Measurements from ENCODE around the gene ENDOV.

Gene ENDOV

GRCh38 chr17:80388175-80388574 is 26.8 kb upstream of the ENDOV start:
- peaks cover 34% of the 10 kb centered on the region for H3K36me3 ChIP-seq (ENCODE audit: control insufficient read depth, insufficient read depth, low read length)
- no peaks in the 10 kb centered on the region for H3K9me3 ChIP-seq (ENCODE audit: control insufficient read depth, insufficient read depth, low read length)
- no peak overlapping the region for H3K27ac ChIP-seq (ENCODE audit: low read length)
- no peak for DNase-seq (ENCODE audit: low read depth, low spot score)
- no peaks in the 10 kb centered on the region for H3K4me1 ChIP-seq (ENCODE audit: control insufficient read depth, insufficient read depth, low read length)
- WGBS (ENCODE audit: insufficient coverage, insufficient read length) = no CpG with 5 or more reads among the region's 15 CpGs
- H3K27me3 ChIP-seq (ENCODE audit: control insufficient read depth, insufficient read depth, low read length) = no peaks in the 10 kb centered on the region
- no peak overlapping the region for H3K4me3 ChIP-seq (ENCODE audit: low read length)

GRCh38 chr17:80388601-80389000 is 26.4 kb upstream of the ENDOV start:
- no peaks in the 10 kb centered on the region for H3K4me1 ChIP-seq (ENCODE audit: control insufficient read depth, insufficient read depth, low read length)
- DNase-seq (ENCODE audit: low read depth, low spot score) = no peak
- H3K27ac ChIP-seq (ENCODE audit: low read length) = no peak overlapping the region
- WGBS (ENCODE audit: insufficient coverage, insufficient read length) = no CpG with 5 or more reads among the region's 10 CpGs
- H3K9me3 ChIP-seq (ENCODE audit: control insufficient read depth, insufficient read depth, low read length) = no peaks in the 10 kb centered on the region
- H3K4me3 ChIP-seq (ENCODE audit: low read length) = no peak overlapping the region
- no peaks in the 10 kb centered on the region for H3K27me3 ChIP-seq (ENCODE audit: control insufficient read depth, insufficient read depth, low read length)
- H3K36me3 ChIP-seq (ENCODE audit: control insufficient read depth, insufficient read depth, low read length) = peaks cover 38% of the 10 kb centered on the region

- no peak for DNase-seq (ENCODE audit: low read depth, low spot score)
- Histone ChIP-seq H3K9me3 (ENCODE audit: control insufficient read depth, insufficient read depth, low read length) (no peaks in the 10 kb centered on the region), H3K27ac (ENCODE audit: low read length) (no peak overlapping the region), H3K36me3 (ENCODE audit: control insufficient read depth, insufficient read depth, low read length) (peaks cover 37% of the 10 kb centered on the region), H3K27me3 (ENCODE audit: control insufficient read depth, insufficient read depth, low read length) (no peaks in the 10 kb centered on the region), H3K4me3 (ENCODE audit: low read length) (no peak overlapping the region), H3K4me1 (ENCODE audit: control insufficient read depth, insufficient read depth, low read length) (no peaks in the 10 kb centered on the region)
- no CpG with 5 or more reads among the region's 22 CpGs for WGBS (ENCODE audit: insufficient coverage, insufficient read length)
Measured at GRCh38 chr17:80389011-80389995, 25.7 kb upstream of the ENDOV start.

GRCh38 chr17:80393241-80393890 is 21.6 kb upstream of the ENDOV start:
- no peak overlapping the region for H3K4me3 ChIP-seq (ENCODE audit: low read length)
- WGBS (ENCODE audit: insufficient coverage, insufficient read length) = no CpG with 5 or more reads among the region's 15 CpGs
- H3K27me3 ChIP-seq (ENCODE audit: control insufficient read depth, insufficient read depth, low read length) = no peaks in the 10 kb centered on the region
- no peaks in the 10 kb centered on the region for H3K4me1 ChIP-seq (ENCODE audit: control insufficient read depth, insufficient read depth, low read length)
- DNase-seq (ENCODE audit: low read depth, low spot score) = no peak
- H3K36me3 ChIP-seq (ENCODE audit: control insufficient read depth, insufficient read depth, low read length) = peaks cover 23% of the 10 kb centered on the region
- no peaks in the 10 kb centered on the region for H3K9me3 ChIP-seq (ENCODE audit: control insufficient read depth, insufficient read depth, low read length)
- H3K27ac ChIP-seq (ENCODE audit: low read length) = no peak overlapping the region

GRCh38 chr17:80393961-80394360 is 21.0 kb upstream of the ENDOV start:
- peaks cover 18% of the 10 kb centered on the region for H3K36me3 ChIP-seq (ENCODE audit: control insufficient read depth, insufficient read depth, low read length)
- no CpG with 5 or more reads among the region's 4 CpGs for WGBS (ENCODE audit: insufficient coverage, insufficient read length)

GRCh38 chr17:80394629-80395216 is 20.2 kb upstream of the ENDOV start:
- H3K36me3 ChIP-seq (ENCODE audit: control insufficient read depth, insufficient read depth, low read length) = peaks cover 10% of the 10 kb centered on the region

More at GRCh38 chr17:80393961-80394360, 21.0 kb upstream of the ENDOV start:
- no peak for DNase-seq (ENCODE audit: low read depth, low spot score)
- Histone ChIP-seq H3K4me1 (ENCODE audit: control insufficient read depth, insufficient read depth, low read length) (no peaks in the 10 kb centered on the region), H3K9me3 (ENCODE audit: control insufficient read depth, insufficient read depth, low read length) (no peaks in the 10 kb centered on the region), H3K27ac (ENCODE audit: low read length) (no peak overlapping the region), H3K4me3 (ENCODE audit: low read length) (no peak overlapping the region), H3K27me3 (ENCODE audit: control insufficient read depth, insufficient read depth, low read length) (no peaks in the 10 kb centered on the region)

GRCh38 chr17:80395402-80396151 is 19.4 kb upstream of the ENDOV start:
- Histone ChIP-seq H3K36me3 (ENCODE audit: control insufficient read depth, insufficient read depth, low read length) (peaks cover 7% of the 10 kb centered on the region; the same call in 1 of the 2 replicates), H3K27me3 (ENCODE audit: control insufficient read depth, insufficient read depth, low read length) (no peaks in the 10 kb centered on the region), H3K27ac (ENCODE audit: low read length) (no peak overlapping the region), H3K4me3 (ENCODE audit: low read length) (no peak overlapping the region), H3K4me1 (ENCODE audit: control insufficient read depth, insufficient read depth, low read length) (no peaks in the 10 kb centered on the region), H3K9me3 (ENCODE audit: control insufficient read depth, insufficient read depth, low read length) (no peaks in the 10 kb centered on the region)
- no CpG with 5 or more reads among the region's 15 CpGs for WGBS (ENCODE audit: insufficient coverage, insufficient read length)
- DNase-seq (ENCODE audit: low read depth, low spot score) = no peak

More at GRCh38 chr17:80394629-80395216, 20.2 kb upstream of the ENDOV start:
- no peak overlapping the region for H3K4me3 ChIP-seq (ENCODE audit: low read length)
- no peaks in the 10 kb centered on the region for H3K4me1 ChIP-seq (ENCODE audit: control insufficient read depth, insufficient read depth, low read length)
- no peaks in the 10 kb centered on the region for H3K27me3 ChIP-seq (ENCODE audit: control insufficient read depth, insufficient read depth, low read length)
- DNase-seq (ENCODE audit: low read depth, low spot score) = no peak
- WGBS (ENCODE audit: insufficient coverage, insufficient read length) = no CpG with 5 or more reads among the region's 11 CpGs
- no peak overlapping the region for H3K27ac ChIP-seq (ENCODE audit: low read length)
- no peaks in the 10 kb centered on the region for H3K9me3 ChIP-seq (ENCODE audit: control insufficient read depth, insufficient read depth, low read length)

- Histone ChIP-seq H3K4me3 (ENCODE audit: low read length) (no peak overlapping the region), H3K4me1 (ENCODE audit: control insufficient read depth, insufficient read depth, low read length) (no peaks in the 10 kb centered on the region), H3K27me3 (ENCODE audit: control insufficient read depth, insufficient read depth, low read length) (no peaks in the 10 kb centered on the region), H3K27ac (ENCODE audit: low read length) (no peak overlapping the region), H3K36me3 (ENCODE audit: control insufficient read depth, insufficient read depth, low read length) (peaks cover 7% of the 10 kb centered on the region; the same call in 1 of the 2 replicates), H3K9me3 (ENCODE audit: control insufficient read depth, insufficient read depth, low read length) (no peaks in the 10 kb centered on the region)
- 100% methylated on average over 3 of the region's 9 CpGs for WGBS (ENCODE audit: insufficient coverage, insufficient read length)
- no peak for DNase-seq (ENCODE audit: low read depth, low spot score)
Measured at GRCh38 chr17:80396157-80397033, 18.6 kb upstream of the ENDOV start.

- no peak overlapping the region for H3K27ac ChIP-seq (ENCODE audit: low read length)
- H3K27me3 ChIP-seq (ENCODE audit: control insufficient read depth, insufficient read depth, low read length) = no peaks in the 10 kb centered on the region
- no peak for DNase-seq (ENCODE audit: low read depth, low spot score)
- no peaks in the 10 kb centered on the region for H3K4me1 ChIP-seq (ENCODE audit: control insufficient read depth, insufficient read depth, low read length)
- no peak overlapping the region for H3K4me3 ChIP-seq (ENCODE audit: low read length)
- peaks cover 7% of the 10 kb centered on the region; the same call in 1 of the 2 replicates for H3K36me3 ChIP-seq (ENCODE audit: control insufficient read depth, insufficient read depth, low read length)
- no peaks in the 10 kb centered on the region for H3K9me3 ChIP-seq (ENCODE audit: control insufficient read depth, insufficient read depth, low read length)
- WGBS (ENCODE audit: insufficient coverage, insufficient read length) = no CpG with 5 or more reads among the region's 6 CpGs
Measured at GRCh38 chr17:80397034-80397387, 18.0 kb upstream of the ENDOV start.

All from iPS DF 6.9 (cell line).